Dedifferentiated amniotic fluid mesenchymal stem cell (primary cell): ENCODE measurements around the gene PLXNB1.
"Not testable (repeated sequence)": the region's sequence is repeated elsewhere in the genome, so short reads cannot be mapped to it uniquely, and the experiment has no call there.

Experiments
- DNase-seq: peaks from one replicate; pipeline ENCODE4 v3.0.0-alpha.2; 2016; ENCODE audit errors: extremely low spot score

Gene PLXNB1

DNA sequence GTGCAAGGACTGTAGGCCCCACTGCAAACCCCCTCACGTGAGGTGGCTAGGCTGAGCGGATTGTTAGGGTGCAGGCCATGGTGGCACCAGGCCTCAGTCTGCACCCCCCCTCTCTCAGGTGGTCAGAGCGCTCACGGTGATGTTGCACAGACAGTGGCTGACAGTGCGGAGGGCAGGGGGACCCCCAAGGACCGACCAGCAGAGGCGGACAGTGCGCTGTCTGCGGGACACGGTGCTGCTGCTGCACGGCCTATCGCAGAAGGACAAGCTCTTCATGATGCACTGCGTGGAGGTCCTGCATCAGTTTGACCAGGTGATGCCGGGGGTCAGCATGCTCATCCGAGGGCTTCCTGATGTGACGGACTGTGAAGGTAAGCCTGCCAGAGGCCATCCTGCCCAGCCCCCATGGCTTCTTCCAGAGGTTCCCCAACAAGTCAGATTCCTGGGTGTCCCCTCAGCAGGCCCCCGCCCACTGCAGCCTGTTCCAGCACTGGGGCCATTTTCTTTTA, 34.9 kb upstream of the PLXNB1 start:
- DNase-seq, result no peak

DNA sequence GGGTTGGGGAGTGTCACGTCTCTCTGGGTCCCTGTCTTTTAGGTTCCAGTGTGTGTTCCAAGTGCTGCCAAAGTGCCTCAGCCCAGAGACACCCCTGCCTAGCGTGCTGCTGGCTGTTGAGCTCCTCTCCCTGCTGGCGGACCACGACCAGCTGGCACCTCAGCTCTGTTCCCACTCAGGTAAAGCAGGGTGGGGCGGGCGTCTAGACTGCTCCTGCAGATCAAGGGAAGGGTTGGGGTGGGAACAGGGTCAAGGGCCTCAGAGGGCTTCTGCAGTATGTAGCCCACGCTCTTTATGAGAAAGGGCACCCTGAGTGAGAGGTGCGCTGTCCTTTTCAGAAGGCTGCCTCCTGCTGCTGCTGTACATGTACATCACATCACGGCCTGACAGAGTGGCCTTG, 33.8 kb upstream of the PLXNB1 start:
- no peak for DNase-seq

DNA sequence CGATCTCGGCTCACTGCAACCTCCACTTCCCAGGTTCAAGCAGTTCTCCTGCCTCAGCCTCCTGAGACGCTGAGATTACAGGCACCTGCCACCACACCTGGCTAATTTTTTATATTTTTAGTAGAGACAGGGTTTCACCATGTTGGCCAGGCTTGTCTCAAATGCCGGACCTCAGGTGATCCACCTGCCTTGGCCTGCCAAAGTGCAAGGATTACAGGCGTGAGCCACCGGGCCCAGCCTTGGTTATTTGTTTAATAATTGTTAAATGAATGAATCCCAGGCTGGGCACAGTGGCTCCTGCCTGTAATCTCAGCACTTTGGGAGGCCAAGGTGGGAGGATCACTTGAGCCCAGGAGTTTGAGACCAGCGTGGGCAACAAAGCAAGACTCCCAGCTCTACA, 31.9 kb upstream of the PLXNB1 start:
- not testable (repeated sequence) for DNase-seq

DNA sequence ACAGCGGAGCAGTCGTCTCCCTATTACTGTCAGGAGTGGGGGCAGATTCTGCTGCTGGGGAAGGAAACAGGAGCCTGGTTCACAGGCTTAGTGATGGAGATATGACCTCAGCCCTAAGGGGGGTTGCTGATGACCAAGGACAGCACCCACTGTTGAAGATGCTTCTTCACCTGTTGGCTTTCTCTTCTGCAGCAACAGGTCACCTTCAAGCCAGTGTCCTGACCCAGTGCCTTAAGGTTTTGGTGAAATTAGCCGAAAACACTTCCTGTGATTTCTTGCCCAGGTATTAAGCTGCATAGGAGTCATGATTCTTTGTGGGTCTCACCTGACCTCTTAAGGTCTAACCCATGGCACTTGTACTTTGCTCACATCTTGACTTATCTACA, 30.6 kb upstream of the PLXNB1 start:
- no peak for DNase-seq

DNA sequence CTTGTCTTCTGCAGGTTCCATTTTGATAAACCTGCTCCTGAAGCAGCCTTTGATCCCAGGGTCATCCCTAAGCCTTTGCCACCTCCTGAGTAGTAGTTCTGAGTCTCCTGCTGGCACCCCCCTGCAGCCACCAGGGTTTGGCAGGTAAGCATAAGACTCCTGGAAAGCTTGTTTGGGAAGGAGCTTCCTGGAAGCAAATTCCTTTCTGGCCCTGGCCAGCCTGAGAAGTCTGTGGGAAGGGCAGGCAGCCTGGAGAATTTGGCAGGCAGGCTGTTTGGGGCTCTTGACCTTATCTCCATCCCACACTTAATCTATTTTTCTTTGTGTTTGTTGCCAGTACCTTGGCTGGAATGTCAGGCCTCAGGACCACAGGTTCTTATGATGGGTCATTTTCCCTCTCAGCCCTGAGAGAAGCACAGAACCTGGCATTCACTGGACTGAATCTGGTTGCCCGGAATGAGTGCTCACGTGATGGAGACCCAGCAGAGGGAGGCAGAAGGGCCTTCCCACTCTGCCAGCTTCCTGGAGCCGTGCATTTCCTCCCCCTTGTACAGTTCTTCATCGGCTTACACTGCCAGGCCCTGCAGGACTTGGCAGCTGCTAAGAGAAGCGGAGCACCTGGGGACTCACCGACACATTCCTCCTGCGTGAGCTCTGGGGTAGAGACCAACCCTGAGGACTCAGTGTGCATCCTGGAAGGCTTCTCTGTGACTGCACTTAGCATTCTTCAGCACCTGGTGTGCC, 30.1 kb upstream of the PLXNB1 start:
- DNase-seq, result no peak

DNA sequence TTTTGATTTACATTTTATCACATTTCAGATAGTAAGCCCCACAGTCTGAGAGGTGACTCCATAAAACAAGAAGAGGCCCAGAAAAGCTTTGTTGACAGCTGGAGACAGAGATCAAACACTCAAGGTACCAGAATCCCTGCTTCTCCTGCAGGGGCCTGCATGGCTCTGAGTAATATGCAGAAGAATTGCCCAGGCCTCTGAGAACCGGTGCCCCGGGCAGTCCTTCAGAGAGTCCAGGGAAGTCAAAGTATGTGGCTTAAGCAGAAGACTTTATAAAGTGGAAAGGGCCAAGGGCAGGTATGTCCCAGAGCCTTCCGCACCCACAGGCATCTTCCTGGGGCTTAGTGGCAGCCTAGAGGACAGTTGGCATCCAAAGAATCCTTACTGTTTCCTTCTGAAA, 29.4 kb upstream of the PLXNB1 start:
- DNase-seq, result no peak

DNA sequence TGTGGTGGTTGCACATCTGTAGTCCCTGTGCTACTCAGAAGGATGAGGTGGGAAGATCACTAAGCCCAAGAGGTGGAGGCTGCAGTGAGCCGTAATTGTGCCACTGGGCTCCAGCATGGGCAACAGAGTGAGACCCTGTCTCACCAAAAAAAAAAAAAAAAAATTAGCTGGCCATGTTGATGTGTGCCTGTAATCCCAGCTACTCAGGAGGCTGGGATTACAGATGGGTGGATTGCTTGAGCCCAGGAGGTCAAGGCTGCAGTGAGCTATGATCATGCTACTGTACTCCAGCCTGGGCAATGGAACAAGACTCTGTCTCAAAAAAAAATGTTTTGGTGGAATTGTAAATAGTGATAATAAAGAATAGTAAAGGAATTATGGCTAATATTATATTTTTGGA, 26.6 kb upstream of the PLXNB1 start:
- DNase-seq, result no peak

DNA sequence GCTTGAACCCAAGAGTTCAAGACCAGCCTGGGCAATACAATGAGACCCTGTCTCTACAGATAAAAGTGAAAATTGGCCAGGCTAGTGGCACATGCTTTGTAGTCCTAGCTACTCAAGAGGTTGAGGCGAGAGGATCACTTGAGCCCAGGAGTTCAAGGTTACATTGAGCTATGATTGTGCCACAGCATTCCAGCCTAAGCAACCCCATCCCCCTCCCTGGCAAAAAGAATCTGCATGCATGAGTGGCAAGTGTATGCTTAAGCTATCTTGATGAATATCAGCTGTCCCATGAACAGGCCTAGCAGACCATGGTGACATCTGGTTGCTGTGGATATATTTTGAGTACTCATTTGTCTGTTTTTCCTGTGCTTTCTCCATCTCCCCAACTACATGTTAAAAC, 21.4 kb upstream of the PLXNB1 start:
- DNase-seq, result no peak

DNA sequence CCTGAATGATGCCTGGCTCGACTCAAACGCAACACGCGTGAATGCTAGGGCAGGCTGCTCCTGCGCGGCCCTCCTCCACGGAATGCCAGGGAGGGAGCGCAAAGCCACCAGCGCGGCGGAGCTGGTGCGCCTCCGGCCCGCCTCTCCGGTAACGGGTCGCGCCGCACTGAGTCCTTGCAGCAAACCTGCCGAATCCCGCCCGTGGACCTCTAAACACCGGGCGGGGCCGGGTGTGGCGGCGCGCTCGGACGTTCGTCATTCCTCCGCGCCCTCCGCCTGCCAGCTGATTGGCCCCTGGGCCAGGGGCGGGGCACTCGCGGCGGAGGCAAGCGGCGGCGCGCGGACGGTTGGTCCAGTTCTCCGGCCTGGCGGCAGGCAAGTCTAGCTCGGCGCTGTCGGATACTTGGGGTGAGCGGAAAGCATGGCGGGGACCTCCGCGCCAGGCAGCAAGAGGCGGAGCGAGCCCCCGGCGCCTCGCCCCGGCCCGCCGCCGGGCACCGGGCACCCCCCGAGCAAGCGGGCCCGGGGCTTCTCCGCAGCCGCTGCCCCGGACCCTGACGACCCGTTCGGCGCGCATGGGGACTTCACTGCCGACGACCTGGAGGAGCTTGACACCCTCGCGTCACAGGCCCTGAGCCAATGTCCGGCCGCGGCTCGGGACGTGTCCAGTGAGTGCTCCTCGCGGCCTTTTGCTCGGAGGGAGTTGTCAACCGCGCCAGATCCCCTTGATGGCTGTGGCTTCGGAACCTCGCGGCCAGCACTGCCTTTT, 16.7 kb upstream of the PLXNB1 start, which contains the start of gene ATRIP:
TSS of gene ATRIP (plus strand) at position 313 of the 769 bp plus-strand sequence. CDS start at position 422, 109 bp downstream.
- peak; percentile 80 for DNase-seq

DNA sequence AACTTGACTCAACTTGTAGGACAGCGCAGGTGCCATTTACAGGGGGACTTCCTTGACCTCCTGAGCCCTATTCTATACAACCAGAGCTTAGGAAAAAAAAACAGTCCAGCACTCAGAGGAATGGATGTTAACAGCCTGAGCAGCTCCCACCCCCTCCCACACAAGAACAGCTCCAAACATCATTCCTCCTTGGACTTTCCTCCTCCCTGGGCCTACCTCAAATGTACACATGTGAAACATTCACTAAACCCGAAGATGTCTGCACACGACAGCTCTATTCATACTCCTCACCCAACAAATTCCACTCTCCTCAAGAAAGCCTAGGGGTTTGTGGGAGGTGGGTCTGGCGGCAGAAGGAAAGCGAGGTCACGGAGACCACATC, 16.1 kb upstream of the PLXNB1 start:
- no peak for DNase-seq

DNA sequence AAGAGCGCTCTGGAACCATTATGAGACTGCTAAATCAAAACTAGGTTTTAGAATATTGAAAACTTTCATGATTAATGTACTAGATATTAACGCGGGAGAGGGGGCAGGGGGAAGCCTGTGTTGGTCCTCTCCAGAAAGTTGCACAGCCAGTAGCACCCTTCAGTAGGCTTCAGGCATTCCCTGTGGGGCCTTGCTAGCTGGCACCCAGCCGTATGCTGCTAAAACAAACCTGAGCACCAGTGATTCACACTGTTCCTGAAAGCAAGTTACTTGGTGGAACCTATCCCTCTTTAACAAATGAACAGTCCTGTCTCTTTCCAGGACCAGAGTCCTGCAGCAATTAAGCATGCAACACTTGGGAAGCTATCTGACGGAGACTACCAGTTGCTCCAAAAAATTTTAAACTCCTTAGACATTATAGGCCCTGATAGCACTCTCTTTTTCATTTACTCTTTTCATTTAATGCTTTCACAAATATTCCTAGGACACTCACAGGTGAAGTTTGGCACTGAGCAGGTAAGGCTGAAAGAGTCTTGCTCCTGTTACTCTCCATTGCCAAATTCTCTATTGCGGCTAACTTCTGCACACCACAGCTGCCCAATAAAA, 15.5 kb upstream of the PLXNB1 start:
- DNase-seq, result no peak

DNA sequence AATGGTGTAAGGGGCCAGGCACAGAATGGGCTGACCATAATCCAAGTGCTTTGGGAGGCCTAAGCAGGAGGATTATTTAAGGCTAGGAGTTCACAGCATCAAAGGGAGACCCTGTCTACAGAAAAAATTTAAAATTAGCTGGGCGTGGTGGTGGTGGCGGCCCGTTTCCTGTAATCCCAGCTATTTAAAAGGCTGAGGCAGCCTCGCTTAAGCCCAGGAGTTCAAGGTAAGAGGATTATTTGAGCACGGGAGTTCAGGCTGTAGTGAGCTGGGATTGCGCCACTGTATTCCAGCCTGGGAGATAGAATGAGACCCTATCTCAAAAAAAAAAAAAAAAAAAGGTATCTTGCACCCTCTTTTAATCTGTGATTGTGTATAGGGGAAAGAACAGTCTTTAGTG, 12.1 kb upstream of the PLXNB1 start:
- no peak for DNase-seq

DNA sequence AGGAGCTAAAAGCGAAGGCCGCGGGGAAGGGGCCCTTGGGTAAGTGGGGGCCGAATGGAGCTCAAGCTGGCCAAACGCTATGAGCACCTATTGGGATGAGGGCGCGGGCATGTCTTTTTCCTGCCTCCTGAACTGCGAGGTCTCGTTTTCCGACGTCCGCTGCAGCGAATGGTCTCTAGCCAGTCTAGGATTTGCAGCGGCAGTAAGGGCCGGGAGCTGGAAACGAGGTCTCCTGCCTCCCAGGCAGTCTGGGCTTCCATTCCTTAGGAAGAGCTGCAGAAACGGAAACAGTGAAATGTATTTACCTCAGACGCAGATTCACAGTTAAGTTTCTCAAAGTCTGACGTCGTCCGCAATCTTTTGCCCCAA, 10.7 kb upstream of the PLXNB1 start:
- peak; percentile 31 for DNase-seq

DNA sequence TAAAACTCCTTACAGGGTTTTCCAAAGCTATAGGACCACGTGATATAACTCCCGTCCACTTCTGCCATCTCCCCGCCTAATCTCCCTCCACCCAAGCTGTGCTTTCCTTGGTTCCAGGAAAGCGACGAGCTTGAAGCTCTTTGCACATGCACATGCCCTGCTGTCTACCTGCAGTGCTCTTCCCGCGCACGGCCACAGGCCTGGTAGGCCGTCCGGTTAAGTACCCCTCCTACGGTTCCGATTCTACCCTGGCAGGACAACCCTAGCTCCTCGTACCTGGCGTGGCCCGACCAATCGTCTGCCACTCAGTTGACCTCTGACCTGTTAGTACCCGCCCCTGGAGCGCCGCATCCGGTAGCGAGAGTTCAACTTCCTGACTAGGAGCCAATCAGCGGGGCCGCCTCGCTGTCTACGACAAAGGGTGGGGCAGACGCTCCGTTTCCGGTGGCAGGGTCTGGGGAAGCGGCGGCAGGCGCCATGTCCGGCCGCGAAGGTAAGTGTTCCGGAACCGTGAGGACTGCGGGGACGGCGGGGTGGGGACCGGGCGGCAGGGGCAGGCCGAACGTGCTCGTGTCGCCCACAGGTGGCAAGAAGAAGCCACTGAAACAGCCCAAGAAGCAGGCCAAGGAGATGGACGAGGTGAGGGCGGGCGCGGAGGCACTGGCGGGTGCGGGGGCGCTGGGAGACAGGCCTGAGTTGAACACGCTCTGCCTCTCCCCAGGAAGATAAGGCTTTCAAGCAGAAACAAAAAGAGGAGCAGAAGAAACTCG, 10.1 kb upstream of the PLXNB1 start, which contains the start of the genes CCDC51 and TMA7:
TSS of gene CCDC51 (minus strand) at position 300 of the 770 bp plus-strand sequence. CDS start 4,991 bp downstream, outside the sequence.
TSS of gene TMA7 (plus strand) at position 438 of the 770 bp plus-strand sequence. CDS start at position 478, 40 bp downstream.
- peak; percentile 93 for DNase-seq

DNA sequence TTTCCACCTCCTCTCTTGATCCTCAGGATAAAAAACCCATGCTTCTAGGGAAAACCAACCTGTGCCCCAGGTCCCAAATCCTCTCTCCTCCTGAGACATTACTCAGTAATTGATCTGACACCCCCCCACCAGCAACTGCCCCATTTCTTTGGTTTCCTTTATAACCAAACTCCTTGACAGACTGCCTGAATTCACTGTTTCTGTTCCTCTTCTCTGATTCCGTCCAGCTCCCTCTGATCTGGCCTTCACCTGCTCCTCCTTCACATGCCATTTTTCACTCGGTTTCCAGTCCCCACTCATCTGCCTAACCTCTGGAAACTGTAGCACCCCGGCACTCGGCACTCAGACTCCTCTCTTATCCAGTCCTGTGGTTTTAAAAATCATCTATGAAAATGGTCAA, 7.9 kb upstream of the PLXNB1 start:
- DNase-seq, result no peak

DNA sequence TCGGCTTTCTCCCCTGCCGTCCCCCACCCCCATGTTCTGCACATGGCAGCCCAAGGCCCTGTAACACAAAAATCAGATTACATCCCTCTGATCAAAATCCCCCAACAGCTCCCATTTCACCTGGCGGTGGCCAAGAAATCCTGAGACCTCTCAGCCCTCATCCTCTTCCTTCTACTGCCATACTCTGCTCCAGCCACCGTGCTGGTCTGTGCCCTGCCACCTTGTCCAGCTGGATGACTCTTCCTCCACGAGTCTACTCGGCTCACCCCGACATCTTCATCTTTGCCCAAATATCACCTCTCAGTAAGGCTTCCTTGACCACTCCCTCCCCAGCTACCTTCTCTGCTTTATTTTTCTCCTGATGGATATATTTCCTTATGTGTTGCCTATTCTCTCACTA, 7.0 kb upstream of the PLXNB1 start:
- no peak for DNase-seq

DNA sequence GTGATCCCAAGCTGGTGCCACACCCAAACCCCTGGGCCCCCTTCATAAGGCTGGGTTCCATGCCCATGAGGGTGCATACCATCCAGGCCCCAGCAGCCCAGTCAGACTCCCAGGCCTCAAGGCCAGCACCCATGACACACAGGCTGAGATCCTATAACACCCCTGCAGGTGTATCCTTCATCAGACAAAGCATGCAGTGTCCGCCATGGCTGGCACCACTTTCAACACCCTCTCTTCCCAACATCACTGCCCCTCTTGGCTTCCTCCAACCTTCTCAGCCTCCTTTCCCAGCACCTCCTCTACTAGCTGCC, 6.5 kb upstream of the PLXNB1 start:
- DNase-seq, result no peak

DNA sequence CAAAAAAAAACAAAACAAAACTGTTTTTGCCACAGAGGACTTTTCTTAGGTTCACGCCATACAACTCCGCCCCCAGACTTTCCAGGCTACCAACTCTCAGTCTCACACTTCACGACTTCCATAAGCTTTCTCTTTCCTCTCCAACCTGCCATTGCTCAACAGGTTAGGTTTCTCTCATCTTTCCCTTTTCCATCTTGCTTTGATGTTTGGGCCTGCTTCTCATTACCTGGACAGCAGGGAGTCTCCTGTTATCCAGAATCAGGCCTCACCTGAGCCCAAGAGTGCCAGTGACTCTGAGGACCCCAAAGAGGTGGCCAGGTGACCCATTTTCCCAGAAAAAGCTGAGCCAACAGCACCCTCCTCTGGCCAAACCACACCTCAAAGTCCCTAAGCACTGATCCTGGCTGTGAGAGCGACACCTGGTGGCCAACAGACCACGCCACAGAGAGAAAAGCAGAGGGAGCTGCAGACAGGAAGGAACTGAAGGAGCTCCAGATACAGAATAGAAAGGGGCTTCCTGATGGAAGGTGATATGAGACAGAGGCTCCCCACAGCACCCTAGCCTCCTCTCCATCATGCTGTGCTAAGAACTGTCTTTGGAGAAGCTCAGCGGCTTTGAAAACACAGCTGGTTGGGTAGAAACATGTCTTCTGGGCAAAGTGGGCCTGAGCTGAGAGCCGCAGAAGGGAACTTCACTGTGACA, 6.0 kb upstream of the PLXNB1 start:
- peak; percentile 80 for DNase-seq

DNA sequence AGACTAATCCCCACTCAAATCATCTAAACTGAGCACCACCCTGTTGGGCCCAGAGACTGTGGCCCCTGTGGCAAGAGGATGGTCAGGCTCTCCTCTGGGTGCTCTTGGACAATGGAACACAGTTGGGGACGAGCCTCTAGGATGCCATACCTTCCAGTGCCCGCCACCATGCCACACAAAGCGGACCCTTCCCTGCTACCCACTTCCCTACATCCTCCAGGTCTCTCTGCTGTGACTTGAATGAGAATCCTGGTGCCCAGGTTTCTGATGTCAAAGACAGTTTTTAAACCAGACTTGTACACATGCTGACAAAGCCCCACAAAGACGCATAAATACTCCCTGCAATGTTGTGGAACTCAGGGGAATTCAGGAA, 5.3 kb upstream of the PLXNB1 start:
- no peak for DNase-seq

DNA sequence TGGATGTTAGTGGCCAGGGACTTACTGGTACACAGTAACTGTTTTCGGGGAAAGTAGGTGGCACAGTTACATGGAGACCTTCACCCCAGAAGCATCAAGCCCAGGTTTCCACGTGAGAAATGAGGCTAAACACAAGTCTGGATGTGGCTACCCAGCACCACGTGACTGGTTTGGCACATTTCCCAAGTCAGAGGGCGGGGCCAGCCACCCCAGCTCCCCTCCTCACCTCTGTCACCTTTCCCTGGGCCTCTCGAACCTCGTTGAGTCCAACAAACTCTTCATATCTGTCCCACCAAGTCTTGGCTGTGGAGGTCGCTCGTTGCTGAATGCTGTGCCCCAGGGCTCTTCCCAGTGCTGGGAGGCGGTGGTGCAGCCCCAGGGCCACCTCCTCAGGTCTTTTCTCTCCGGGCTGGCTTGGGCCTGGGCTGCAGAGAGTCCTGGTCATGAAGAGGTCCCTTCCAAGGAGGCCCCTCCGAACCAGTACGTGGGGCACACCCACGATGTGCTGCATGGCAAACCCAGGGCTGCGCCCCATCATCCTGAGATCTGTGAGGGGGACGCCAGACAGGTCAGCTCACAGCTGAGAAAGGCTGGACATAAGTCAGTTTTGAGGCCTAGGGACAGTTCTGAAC, 4.8 kb upstream of the PLXNB1 start:
- no peak for DNase-seq
